ENCODE measurements around the gene RBFOX1.

The RBFOX1 gene

DNA sequence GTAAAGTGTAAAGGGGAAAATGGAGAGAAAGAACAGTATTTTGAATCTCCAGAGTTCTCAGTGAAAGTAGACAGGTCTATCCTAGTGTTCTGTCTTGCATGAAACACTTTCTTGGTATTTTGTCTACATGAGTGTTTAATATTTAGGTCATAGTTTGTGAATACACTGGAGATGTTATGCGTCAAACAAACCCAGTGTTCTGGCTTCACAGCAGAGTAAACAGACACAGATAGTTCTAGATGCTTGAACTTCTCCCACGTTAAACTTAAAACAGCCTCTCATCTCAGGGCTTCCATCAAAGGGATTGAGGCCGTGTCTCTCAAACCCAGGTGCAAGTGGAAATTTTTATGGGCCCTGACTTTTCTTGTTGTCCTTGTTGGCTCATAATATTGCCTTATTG lies 48.3 kb downstream of the RBFOX1 start:
- no peaks in the 10 kb centered on the region for H3K9me2 ChIP-seq (ENCODE audit: low read depth, low read length)
- no peak overlapping the region for H3K4me3 ChIP-seq (ENCODE audit: low read depth, low read length, poor library complexity, severe bottlenecking)
- H3K27me3 ChIP-seq (ENCODE audit: insufficient read depth, low read length), result no peaks in the 10 kb centered on the region
- H3K9ac ChIP-seq (ENCODE audit: low read length), result no peak overlapping the region
- no peak overlapping the region for H3K27ac ChIP-seq (ENCODE audit: low read depth, low read length, poor library complexity, severe bottlenecking)
- no peak overlapping the region for H3K4me2 ChIP-seq (ENCODE audit: low read length)
- no peak overlapping the region for H2AFZ ChIP-seq (ENCODE audit: low read length)
- H3K79me2 ChIP-seq (ENCODE audit: insufficient read depth, low read length), result no peaks in the 10 kb centered on the region
- H3F3A ChIP-seq (ENCODE audit: insufficient read depth, low read length), result no peaks in the 10 kb centered on the region
- H4K20me1 ChIP-seq (ENCODE audit: insufficient read depth, low read length), result no peaks in the 10 kb centered on the region
- H3K9me3 ChIP-seq (ENCODE audit: low read length), result no peaks in the 10 kb centered on the region
- TF ChIP-seq CTCF (IDR thresholded peaks at IDR 0.05; ENCODE audit: low read length) (no peak), EZH2 (IDR thresholded peaks at IDR 0.05; ENCODE audit: borderline replicate concordance, low read length) (no peak)
- no peaks in the 10 kb centered on the region for H3K4me1 ChIP-seq (ENCODE audit: insufficient read depth, low read length, severe bottlenecking)
- H3K36me3 ChIP-seq (ENCODE audit: insufficient read depth, low read length), result no peaks in the 10 kb centered on the region

DNA sequence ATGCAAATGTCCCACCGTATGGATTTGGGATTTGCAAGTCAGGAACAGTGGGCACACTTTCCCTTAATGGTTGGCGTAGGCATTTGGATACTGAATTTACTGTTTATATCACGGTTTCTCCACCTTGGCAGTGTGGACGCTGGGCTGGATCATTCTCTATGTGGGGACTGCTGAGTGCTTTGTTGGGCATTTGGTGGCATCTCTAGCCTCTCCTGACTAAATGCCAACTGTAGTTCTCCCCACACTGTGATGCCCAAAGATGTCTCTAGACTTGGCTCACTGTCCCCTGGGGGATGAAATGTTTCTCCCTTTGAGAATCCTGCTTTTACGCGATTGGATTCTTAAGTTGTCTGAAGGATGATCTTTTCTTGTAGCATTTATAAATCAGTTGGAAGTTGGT lies 49.0 kb downstream of the RBFOX1 start:
- TF ChIP-seq EZH2 (IDR thresholded peaks at IDR 0.05; ENCODE audit: borderline replicate concordance, low read length), result no peak
- no peak for TF ChIP-seq CTCF (IDR thresholded peaks at IDR 0.05; ENCODE audit: low read length)

DNA sequence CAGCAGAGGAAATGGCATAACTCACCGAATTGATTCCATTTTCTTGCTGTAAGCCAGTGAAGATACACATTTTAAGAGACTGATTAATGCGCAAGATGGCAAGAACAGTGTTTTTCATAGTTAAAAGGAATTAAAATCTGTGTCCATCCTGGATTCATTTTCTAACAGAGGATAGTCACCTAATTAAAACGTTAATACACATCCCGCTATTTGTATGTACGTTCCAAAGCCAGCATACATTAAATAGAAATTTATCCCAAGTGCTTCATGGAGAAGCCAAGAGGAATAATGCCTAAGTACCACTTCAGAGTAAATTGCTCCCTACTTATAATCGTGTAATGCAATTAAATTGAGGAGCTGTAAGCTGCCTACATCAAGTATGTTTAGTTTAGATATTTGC lies 49.9 kb downstream of the RBFOX1 start:
- Histone ChIP-seq H3K36me3 (ENCODE audit: insufficient read depth, low read length) (no peaks in the 10 kb centered on the region), H4K20me1 (ENCODE audit: insufficient read depth, low read length) (no peaks in the 10 kb centered on the region), H3K79me2 (ENCODE audit: insufficient read depth, low read length) (no peaks in the 10 kb centered on the region), H2AFZ (ENCODE audit: low read length) (no peak overlapping the region), H3K4me3 (ENCODE audit: low read depth, low read length, poor library complexity, severe bottlenecking) (no peak overlapping the region), H3K27me3 (ENCODE audit: insufficient read depth, low read length) (no peaks in the 10 kb centered on the region), H3F3A (ENCODE audit: insufficient read depth, low read length) (no peaks in the 10 kb centered on the region), H3K9me3 (ENCODE audit: low read length) (no peaks in the 10 kb centered on the region), H3K9ac (ENCODE audit: low read length) (no peak overlapping the region), H3K9me2 (ENCODE audit: low read depth, low read length) (no peaks in the 10 kb centered on the region), H3K4me1 (ENCODE audit: insufficient read depth, low read length, severe bottlenecking) (no peaks in the 10 kb centered on the region), H3K27ac (ENCODE audit: low read depth, low read length, poor library complexity, severe bottlenecking) (no peak overlapping the region), H3K4me2 (ENCODE audit: low read length) (no peak overlapping the region)
- TF ChIP-seq EZH2 (IDR thresholded peaks at IDR 0.05; ENCODE audit: borderline replicate concordance, low read length) (no peak), CTCF (IDR thresholded peaks at IDR 0.05; ENCODE audit: low read length) (no peak)

More for the DNA sequence above, 49.0 kb downstream of the RBFOX1 start:
- Histone ChIP-seq H3K9ac (ENCODE audit: low read length) (no peak overlapping the region), H3K4me2 (ENCODE audit: low read length) (no peak overlapping the region), H3K27me3 (ENCODE audit: insufficient read depth, low read length) (no peaks in the 10 kb centered on the region), H3K4me1 (ENCODE audit: insufficient read depth, low read length, severe bottlenecking) (no peaks in the 10 kb centered on the region), H3K79me2 (ENCODE audit: insufficient read depth, low read length) (no peaks in the 10 kb centered on the region), H3K27ac (ENCODE audit: low read depth, low read length, poor library complexity, severe bottlenecking) (no peak overlapping the region), H2AFZ (ENCODE audit: low read length) (no peak overlapping the region), H3K9me3 (ENCODE audit: low read length) (no peaks in the 10 kb centered on the region), H3K9me2 (ENCODE audit: low read depth, low read length) (no peaks in the 10 kb centered on the region), H3F3A (ENCODE audit: insufficient read depth, low read length) (no peaks in the 10 kb centered on the region), H3K4me3 (ENCODE audit: low read depth, low read length, poor library complexity, severe bottlenecking) (no peak overlapping the region), H4K20me1 (ENCODE audit: insufficient read depth, low read length) (no peaks in the 10 kb centered on the region), H3K36me3 (ENCODE audit: insufficient read depth, low read length) (no peaks in the 10 kb centered on the region)

Data from OCI-LY1 (cell line).